ENCODE results near the gene PGAM1. TPM values are rescaled to one million over a fixed set of nuclear protein-coding genes. Genes with fewer than 3 reads are reported as not detected.

The PGAM1 gene
- total RNA-seq (2022; extraction: Qiagen RNA extraction) = 599 to 650 TPM (median 629 TPM) in 5 replicates

GRCh38 chr10:97425964-97426775, at the start of gene PGAM1:
PGAM1 (plus strand) TSS chr10:97426191; CDS start chr10:97426308, 117 bp downstream.

GRCh38 chr10:97400665-97401454, 25.1 kb upstream of the PGAM1 start, which contains the start of gene RRP12:
RRP12 (minus strand) TSS chr10:97401340; CDS start chr10:97401231, 109 bp downstream.

GRCh38 chr10:97445722-97446639, 20.0 kb downstream of the PGAM1 start, which contains the start of the genes EXOSC1 and ZDHHC16:
EXOSC1 (minus strand) TSS chr10:97446006; CDS start chr10:97445985, 21 bp downstream.
ZDHHC16 (plus strand) TSS chr10:97446175; CDS start chr10:97451676, 5,501 bp downstream.

Other genes starting within 250 kb of the PGAM1 start
- gene SLIT1, start 240.2 kb upstream of the PGAM1 start, total RNA-seq (2022; extraction: Qiagen RNA extraction) = 0.06 to 0.17 TPM (median 0.09 TPM) in 5 replicates
- 3.9 to 6.6 TPM (median 4.9 TPM) in 5 replicates for gene ARHGAP19, start 133.6 kb upstream of the PGAM1 start, total RNA-seq (2022; extraction: Qiagen RNA extraction)
- 1.1 to 2.4 TPM (median 2.0 TPM) in 5 replicates for gene FRAT1, start 106.9 kb upstream of the PGAM1 start, total RNA-seq (2022; extraction: Qiagen RNA extraction)
- gene FRAT2, start 91.5 kb upstream of the PGAM1 start, total RNA-seq (2022; extraction: Qiagen RNA extraction) = 7.1 to 10.2 TPM (median 9.1 TPM) in 5 replicates
- gene RRP12, start 24.9 kb upstream of the PGAM1 start, total RNA-seq (2022; extraction: Qiagen RNA extraction) = 50.9 to 64.9 TPM (median 55.6 TPM) in 5 replicates
- 51.7 to 58.9 TPM (median 54.8 TPM) in 5 replicates for gene EXOSC1, start 19.8 kb downstream of the PGAM1 start, total RNA-seq (2022; extraction: Qiagen RNA extraction)
- gene ZDHHC16, start 20.0 kb downstream of the PGAM1 start, total RNA-seq (2022; extraction: Qiagen RNA extraction) = 47.0 to 52.7 TPM (median 51.7 TPM) in 5 replicates
- gene MMS19, start 72.2 kb downstream of the PGAM1 start, total RNA-seq (2022; extraction: Qiagen RNA extraction) = 47.4 to 50.9 TPM (median 48.9 TPM) in 5 replicates
- gene UBTD1, start 72.7 kb downstream of the PGAM1 start, total RNA-seq (2022; extraction: Qiagen RNA extraction) = 15.5 to 22.8 TPM (median 20.0 TPM) in 5 replicates
- gene ANKRD2, start 146.6 kb downstream of the PGAM1 start, total RNA-seq (2022; extraction: Qiagen RNA extraction) = 5.6 to 8.9 TPM (median 7.3 TPM) in 5 replicates
- gene HOGA1, start 158.2 kb downstream of the PGAM1 start, total RNA-seq (2022; extraction: Qiagen RNA extraction) = 1.9 to 2.8 TPM (median 2.4 TPM) in 5 replicates
- gene C10orf62, start 163.5 kb downstream of the PGAM1 start, total RNA-seq (2022; extraction: Qiagen RNA extraction) = 0.10 to 0.16 TPM in 2 of 5 replicates, not detected in the others
- gene MORN4, start 207.3 kb downstream of the PGAM1 start, total RNA-seq (2022; extraction: Qiagen RNA extraction) = 6.4 to 7.7 TPM (median 7.5 TPM) in 5 replicates
- gene PI4K2A, start 214.5 kb downstream of the PGAM1 start, total RNA-seq (2022; extraction: Qiagen RNA extraction) = 22.0 to 24.9 TPM (median 23.7 TPM) in 5 replicates